GM18511 (cell line): ENCODE data around the gene TMEM120A.

ENCODE experiments used
- ATAC-seq: cut with Tn5 transposase; IDR thresholded peaks from one replicate; pipeline ENCODE4 v1.9.1; 2021; ENCODE audit warnings: mild to moderate bottlenecking, moderate library complexity; ENCODE audit not compliant: unreplicated experiment

The TMEM120A gene

DNA sequence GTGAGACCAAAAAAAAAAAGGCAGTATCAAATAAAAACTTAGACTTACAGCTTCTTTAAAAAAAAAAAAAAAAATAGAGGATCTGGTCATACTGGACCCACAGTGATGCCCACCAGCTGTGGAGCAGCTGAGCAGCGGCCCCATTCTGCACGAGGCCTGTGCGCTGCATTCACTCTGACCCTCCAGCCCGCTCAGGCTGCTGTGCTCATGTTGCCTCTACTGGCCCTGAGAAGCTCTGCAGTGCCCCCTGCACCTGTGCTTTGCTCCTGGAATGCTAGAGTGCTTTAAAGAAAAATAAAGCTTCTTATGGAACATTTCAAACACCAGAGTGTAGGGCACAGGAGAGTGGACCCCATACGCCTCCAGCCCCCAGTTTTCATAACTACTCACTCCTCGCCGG, 33.2 kb downstream of the TMEM120A start:
- ATAC-seq, result no peak

- ATAC-seq, result no peak
These were observed 34.0 kb downstream of the TMEM120A start for GRCh38 chr7:75960372-75960771.

GRCh38 chr7:75958802-75959543, 35.4 kb downstream of the TMEM120A start:
- ATAC-seq, result no peak

DNA sequence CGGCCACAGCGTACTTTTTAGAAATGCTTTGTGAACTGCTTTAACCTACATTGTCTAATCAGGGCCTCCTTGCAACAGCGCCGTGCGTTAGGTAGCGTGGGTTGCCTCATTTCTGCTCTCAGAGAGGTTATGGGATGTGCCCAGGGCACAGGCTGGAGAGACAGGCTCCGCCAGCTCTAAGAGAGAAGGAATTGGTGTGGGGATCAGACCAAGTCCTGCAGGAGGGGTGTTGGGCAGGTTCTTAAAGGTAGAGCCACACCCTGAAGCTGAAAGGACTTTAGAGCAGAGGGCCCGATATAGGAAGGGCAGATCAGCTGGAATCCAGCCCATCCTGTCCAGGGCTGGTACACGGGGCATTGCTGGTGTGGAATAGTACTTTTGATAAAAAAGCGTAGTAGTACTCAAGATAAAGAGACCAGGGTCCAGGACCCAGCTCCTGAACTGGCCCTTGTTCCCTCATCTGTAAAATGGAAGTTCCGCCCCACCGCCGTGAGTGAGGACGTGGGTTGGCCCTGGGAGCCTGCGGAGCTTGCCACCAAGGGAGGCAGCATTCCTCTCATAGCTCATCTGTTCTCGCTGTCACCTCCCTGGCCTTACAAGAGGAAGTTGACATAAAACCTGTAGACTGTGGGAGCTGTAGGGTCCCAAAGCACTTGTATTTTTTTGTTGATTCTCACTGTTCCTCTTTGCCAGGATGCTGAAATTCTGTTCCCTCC, 37.2 kb downstream of the TMEM120A start:
- ATAC-seq, result no peak

DNA sequence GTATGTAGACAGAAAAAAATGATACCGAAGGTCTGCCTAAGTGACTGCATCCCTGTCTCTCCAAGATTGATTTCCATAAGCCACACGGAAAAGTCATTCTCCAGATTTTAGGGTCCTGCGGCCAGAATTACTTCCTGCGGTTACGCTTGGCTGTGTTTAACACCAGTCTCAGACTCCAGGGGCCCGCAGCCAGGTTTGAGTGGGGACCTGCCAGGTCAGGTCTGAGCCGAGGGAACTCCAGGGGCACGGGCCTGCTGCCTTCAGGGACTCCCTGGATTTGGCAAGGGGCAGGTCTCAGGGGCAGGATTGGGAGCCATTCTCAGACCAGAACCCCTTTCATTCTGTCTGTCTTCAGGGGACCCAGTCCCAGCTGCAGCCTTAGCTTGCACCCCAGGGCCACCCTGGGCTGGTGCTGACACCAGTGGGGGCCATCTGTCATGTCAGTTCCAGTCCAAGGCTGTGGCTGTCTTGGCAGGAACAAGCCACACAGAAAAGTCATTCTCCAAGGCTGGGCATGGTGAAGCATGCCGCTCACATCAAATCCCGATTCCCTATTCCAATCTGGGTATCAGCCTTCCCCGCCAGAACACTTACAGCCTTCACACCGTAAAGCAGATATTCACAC, 39.0 kb downstream of the TMEM120A start:
- ATAC-seq, result no peak

GRCh38 chr7:75953931-75954330, 40.5 kb downstream of the TMEM120A start:
- ATAC-seq, result no peak

DNA sequence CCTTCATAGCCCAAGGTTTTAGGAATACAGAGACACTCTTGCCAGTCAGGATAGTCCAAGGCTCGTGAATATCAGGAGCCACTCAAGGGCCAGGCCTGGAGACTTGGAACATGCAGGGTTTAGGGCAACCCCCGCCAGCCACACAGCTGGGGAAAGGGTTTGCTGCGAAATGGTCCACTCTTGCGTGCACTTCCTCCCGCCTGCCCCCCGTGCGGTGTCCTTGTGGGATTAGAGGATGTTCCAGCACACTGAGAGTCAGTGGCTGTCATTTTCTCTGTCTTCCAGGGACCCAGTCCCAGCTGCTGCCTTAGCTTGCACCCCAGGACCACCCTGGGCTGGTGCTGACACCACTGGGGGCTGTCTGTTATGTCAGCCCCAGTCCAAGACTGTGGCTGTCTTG, 41.0 kb downstream of the TMEM120A start:
- no peak for ATAC-seq

DNA sequence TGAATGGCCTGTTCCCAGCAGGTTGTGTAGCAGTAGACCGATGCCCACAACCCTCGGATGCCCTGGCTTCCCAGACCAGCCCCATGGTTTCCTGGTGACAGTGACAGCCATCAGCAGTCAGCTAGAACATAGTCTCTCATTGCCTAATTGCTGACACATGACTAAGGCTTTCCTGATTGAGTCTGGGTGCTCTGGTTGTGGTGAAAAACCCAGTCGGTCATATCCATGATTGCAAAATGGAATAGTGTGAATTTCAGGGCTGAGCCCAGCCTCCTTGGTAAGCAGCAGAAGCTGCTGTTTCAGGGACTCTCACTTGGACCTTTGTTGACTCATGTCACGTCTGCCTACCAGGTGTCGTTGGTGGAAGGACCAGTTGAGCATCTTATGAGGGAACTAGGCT, 42.9 kb downstream of the TMEM120A start:
- no peak for ATAC-seq

DNA sequence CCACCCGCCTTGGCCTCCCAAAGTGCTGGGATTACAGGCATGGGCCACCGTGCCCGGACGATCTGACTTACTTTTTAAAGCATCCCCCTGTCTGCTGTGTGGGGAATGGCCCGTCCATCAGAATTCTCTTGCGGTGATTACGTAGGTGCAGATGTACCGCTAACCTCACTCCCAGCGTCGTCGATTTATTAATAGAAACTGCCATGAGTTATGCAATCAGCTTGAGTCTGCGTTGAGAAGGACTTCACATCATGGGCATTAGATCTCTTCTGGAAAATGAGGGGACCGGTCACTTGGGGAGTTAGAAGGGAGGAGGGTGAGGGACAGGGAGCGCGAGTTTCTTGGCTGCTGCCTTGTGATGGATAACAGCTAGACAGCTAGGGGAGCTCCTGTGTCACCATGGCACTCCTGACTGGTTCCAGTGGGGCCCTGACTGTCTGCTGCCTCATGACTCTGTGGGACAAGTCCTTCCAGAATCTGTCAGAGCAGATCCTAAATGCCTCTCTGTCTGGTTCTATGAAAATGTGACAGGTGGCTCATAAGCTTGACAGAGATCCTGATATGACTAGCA, 44.2 kb downstream of the TMEM120A start:
- no peak for ATAC-seq

DNA sequence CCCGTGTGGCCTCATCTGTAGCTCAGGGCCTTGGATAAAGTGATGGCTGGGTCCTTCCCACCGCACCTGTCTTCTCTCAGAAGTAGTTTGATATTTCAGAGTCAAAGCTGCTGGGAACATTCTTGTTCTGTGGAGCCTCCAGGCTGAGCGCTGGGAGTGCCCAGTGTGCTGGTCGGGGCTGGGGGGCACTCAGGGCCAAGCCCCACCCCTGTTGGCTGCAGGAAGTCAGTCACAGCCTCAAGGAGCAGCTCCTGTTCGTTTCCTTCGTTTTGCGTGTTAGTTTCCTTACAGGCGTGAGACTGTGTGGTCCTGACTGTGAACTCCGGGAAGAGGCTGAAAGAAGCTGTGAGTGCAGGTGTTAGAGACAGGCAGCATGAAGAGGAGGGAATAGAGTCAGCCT, 46.2 kb downstream of the TMEM120A start:
- ATAC-seq, result no peak

DNA sequence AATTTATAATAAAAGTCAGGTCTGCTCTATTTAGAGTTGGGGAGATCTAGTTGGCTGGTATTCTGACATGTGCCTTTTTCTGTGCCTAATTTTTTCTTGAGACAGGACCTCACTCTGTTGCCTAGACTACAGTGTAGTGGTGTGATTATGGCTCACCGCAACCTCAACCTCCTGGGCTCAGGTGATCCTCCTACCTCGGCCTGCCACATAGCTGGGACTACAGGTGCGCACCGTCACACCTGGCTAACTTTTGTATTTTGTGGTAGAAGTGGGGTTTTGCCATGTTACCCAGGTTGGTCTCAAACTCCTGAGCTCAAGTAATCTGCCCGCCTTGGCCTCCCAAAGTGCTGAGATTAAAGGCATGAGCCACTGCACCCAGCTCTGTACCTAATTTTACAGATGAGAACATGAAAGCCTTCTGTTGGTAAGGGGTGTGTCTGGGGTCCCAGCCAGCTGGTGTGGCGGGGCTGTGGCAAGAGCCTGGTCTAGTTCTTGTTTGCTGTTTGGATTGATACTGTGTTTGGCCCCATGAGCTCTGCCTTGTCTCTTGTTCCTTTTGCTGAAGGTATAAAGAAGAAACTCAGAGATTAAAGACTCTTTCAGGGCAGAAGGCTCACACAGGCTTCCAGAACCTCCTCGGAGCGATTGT, 48.1 kb downstream of the TMEM120A start:
- no peak for ATAC-seq

DNA sequence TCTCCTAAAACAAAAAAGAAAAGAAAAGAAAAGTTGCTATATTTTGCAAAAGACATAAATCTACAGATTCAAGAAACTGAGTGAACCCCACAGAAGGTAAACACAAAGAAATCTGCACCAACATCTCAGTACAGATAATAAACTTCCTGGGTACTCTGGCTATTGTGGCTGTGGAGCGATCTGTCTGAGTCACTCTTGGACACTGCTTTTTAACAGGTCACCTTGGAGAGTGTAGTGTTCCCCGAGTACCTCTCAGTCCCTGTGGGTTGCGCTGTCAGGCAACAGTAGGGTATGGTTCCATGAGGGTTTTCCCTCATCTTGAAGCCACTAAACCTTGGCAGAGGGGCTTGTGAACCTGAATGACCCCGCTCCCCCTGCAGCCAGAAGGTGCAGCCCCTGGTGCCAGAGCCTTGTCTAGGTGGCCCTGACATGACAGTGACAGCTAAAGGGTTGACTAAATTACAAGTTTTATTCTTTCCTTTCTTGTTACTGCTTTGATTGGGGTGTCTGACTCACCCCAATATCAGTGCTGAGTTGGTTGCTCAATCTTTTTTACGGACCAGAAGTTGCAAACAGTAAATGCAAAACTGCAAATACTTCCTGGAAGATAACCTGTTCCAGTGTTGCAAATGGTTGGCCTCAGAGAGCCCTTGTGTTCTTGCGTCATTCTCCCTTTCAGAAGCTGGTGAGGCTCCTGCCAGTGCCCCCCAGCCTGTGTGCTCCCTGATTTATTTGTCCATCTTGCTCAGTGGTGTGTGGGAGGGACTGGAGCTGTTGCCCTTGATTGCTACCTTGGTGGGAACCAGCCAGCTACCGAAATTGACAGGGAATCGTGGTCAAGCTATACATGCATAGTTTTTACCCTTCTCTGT, 48.9 kb downstream of the TMEM120A start:
- ATAC-seq, result no peak

GRCh38 chr7:75944507-75944906, 49.9 kb downstream of the TMEM120A start:
- ATAC-seq, result no peak

DNA sequence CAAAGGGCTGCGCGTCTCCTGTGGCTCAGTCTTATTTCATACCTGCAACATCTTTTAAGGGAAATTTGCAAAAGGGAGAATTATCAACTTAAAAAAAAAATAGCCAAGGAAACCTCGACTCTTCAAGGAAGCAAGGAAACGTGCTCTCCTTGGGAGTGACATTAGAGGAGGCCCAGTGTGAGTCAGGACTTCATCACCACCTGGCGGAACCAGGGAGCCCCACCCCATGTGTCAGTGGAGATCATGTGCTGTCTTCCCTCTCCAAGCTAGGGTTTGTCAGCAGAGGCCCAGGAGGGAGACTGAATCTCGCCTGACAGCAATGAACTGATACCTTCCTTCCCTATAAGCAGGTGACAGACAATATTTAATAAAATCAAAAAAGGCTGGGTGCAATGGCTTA, 50.5 kb downstream of the TMEM120A start:
- no peak for ATAC-seq

- ATAC-seq, result no peak
These were observed 55.5 kb downstream of the TMEM120A start for GRCh38 chr7:75938921-75939320.

DNA sequence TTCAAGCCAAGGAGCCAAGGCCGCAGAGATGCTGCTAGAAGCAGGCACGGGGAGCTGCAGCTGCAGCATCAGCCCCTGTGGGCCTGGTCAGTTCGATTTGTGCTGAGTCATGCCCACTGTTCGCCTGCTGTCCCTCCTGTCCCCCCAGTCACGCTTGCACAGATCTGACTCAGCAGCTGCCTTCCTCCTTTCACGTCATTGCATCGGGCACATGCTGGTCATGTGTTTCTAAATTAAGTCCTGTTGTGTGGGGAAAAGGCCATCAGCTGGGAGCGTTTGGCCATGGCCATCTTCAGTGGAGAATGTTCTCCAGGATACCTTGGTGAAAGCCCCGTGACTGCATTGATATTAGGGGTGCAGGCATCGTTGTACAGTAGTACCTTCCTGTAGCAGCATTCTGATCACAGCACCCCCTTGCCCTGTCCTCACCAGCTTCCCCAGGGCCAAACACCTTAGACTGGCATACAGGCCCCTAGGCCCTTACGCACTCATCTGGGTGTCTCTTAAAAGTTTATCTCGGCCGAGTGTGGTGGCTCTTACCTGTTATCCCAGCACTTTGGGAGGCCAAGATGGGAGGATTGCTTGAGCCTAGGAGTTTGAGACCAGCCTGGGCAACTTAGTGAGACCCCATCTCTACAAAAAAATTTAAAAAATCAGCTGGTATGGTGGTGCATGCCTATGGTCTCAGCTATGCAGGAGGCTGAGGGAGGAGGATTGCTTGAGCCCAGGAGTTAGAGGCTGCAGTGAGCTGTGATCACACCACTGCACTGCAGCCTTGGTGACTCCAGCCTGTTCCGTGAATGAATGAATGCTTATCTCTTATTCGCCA, 56.2 kb downstream of the TMEM120A start:
- ATAC-seq, result no peak
